ENCODE results near the gene PCDH9. TPM values are rescaled to one million over a fixed set of nuclear protein-coding genes. Genes with fewer than 3 reads are reported as not detected.

Gene PCDH9
- total RNA-seq, 1 experiment from 2014 or later = 4.2 TPM

DNA sequence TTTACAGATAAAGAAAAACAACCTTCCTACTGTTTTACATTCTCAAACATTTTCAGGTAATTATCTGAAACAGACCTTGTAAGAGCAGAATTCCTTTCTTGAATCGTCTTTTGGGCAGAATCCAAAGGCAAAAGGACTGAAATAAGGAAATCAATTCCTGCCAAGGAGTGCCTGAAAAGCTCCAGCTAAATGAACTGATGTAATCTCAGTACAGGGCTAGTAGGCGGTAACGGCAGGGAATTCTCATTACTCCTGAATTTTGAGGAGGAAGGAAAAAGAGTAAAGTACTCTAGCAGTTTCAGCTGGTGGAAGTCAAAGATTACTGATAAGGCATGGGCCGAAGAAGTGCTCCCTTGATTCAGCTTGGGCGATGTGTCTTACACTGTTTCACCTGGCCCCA lies 168.4 kb downstream of the PCDH9 start:
- no peaks in the 10 kb centered on the region for H3K36me3 ChIP-seq (ENCODE audit: control insufficient read depth, insufficient read depth, low read length)
- no TSS peak for BruUV-seq (replicated peaks)
- no peaks in the 10 kb centered on the region for H3K9me3 ChIP-seq (ENCODE audit: control insufficient read depth, insufficient read depth, low read depth, low read length)
- no peaks in the 10 kb centered on the region for H3K27me3 ChIP-seq (ENCODE audit: control insufficient read depth, insufficient read depth, low read length)
- intact Hi-C loops (cut with micrococcal nuclease; ENCODE audit: unreplicated experiment) (no loop called here), in situ Hi-C loops (cut with HindIII; ENCODE audit: low pct_unique_long_range_greater_than_20kb, low sequenced_read_pairs) (no loop called here)
- no peaks in the 10 kb centered on the region for H3K4me1 ChIP-seq (ENCODE audit: control insufficient read depth, insufficient read depth, low read length)
- no peak overlapping the region for H3K4me3 ChIP-seq (ENCODE audit: low read depth in 2 of 2, low read length in 2 of 2)
- DNase-seq (ENCODE audit: low read depth, low spot score) (no peak), ATAC-seq (no peak)
- POLR2A ChIA-PET = no interaction called here
- TF ChIP-seq, protein P1, sequence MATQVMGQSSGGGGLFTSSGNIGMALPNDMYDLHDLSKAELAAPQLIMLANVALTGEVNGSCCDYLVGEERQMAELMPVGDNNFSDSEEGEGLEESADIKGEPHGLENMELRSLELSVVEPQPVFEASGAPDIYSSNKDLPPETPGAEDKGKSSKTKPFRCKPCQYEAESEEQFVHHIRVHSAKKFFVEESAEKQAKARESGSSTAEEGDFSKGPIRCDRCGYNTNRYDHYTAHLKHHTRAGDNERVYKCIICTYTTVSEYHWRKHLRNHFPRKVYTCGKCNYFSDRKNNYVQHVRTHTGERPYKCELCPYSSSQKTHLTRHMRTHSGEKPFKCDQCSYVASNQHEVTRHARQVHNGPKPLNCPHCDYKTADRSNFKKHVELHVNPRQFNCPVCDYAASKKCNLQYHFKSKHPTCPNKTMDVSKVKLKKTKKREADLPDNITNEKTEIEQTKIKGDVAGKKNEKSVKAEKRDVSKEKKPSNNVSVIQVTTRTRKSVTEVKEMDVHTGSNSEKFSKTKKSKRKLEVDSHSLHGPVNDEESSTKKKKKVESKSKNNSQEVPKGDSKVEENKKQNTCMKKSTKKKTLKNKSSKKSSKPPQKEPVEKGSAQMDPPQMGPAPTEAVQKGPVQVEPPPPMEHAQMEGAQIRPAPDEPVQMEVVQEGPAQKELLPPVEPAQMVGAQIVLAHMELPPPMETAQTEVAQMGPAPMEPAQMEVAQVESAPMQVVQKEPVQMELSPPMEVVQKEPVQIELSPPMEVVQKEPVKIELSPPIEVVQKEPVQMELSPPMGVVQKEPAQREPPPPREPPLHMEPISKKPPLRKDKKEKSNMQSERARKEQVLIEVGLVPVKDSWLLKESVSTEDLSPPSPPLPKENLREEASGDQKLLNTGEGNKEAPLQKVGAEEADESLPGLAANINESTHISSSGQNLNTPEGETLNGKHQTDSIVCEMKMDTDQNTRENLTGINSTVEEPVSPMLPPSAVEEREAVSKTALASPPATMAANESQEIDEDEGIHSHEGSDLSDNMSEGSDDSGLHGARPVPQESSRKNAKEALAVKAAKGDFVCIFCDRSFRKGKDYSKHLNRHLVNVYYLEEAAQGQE (IDR thresholded peaks at IDR 0.05; ENCODE audit: insufficient read depth in 1 of 2, low read depth in 2 of 2, low read length in 1 of 2) = no peak
- TF ChIP-seq POLR2AphosphoS5 (IDR thresholded peaks at IDR 0.05; ENCODE audit: low read depth, low read length) (no peak), SIN3A (IDR thresholded peaks at IDR 0.05; ENCODE audit: borderline replicate concordance, insufficient read depth, low read depth, low read length) (no peak), TCF7L2 (IDR thresholded peaks at IDR 0.05; ENCODE audit: low read depth, low read length) (no peak)
- TF ChIP-seq, protein P2, sequence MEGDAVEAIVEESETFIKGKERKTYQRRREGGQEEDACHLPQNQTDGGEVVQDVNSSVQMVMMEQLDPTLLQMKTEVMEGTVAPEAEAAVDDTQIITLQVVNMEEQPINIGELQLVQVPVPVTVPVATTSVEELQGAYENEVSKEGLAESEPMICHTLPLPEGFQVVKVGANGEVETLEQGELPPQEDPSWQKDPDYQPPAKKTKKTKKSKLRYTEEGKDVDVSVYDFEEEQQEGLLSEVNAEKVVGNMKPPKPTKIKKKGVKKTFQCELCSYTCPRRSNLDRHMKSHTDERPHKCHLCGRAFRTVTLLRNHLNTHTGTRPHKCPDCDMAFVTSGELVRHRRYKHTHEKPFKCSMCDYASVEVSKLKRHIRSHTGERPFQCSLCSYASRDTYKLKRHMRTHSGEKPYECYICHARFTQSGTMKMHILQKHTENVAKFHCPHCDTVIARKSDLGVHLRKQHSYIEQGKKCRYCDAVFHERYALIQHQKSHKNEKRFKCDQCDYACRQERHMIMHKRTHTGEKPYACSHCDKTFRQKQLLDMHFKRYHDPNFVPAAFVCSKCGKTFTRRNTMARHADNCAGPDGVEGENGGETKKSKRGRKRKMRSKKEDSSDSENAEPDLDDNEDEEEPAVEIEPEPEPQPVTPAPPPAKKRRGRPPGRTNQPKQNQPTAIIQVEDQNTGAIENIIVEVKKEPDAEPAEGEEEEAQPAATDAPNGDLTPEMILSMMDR (IDR thresholded peaks at IDR 0.05) = no peak
- CTCF ChIA-PET = no interaction called here
- H3K27ac ChIP-seq (ENCODE audit: low read length) = no peak overlapping the region

DNA sequence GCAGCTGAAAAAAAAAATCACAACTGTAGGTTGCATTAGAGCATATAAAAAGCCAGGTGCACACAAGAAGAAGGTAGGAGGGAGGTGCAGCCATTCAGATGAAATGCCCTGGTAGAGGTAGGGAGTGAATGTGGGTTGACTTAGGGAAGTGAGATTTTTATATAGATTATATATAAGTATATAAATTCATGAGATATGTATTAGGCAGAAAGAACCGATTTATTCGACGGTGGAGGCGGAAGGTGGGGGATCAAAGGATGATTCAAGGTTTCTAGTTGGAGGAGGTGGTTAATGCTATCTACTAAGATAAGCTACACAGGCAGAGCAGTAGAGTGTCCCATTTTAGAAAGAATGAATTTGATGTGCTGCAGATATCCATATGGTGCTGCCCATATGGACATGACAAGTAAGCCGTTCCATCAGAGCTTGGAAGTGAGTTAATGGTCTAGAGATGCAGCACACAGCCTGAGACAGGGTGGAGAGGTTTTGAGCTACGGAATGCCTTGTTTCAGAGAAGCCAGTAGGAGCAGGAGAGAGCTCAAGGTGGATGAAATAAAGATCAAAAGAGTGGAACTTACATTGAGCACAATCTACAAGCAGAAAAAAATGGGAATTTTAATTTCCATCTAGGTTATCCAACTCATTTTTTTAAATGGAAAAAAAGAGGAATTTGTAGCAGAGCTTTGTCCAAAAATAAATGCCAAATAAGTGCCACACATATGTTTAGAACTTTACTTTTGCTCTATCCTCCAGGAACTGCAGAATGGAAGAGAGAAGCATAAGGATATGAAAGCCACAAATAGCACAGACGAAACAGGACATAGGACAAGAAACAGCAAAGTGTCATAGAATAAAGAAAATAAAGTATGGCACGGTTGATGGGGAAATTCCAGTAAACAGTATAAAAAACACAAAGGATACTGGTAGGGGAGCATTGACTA lies 177.3 kb downstream of the PCDH9 start:
- Histone ChIP-seq H3K27ac (ENCODE audit: low read length) (no peak overlapping the region), H3K27me3 (ENCODE audit: control insufficient read depth, insufficient read depth, low read length) (no peaks in the 10 kb centered on the region), H3K4me1 (ENCODE audit: control insufficient read depth, insufficient read depth, low read length) (no peaks in the 10 kb centered on the region), H3K36me3 (ENCODE audit: control insufficient read depth, insufficient read depth, low read length) (no peaks in the 10 kb centered on the region), H3K9me3 (ENCODE audit: control insufficient read depth, insufficient read depth, low read depth, low read length) (no peaks in the 10 kb centered on the region), H3K4me3 (ENCODE audit: low read depth in 2 of 2, low read length in 2 of 2) (no peak overlapping the region)
- ATAC-seq = no peak
- no TSS peak for BruUV-seq (replicated peaks)
- no peak for DNase-seq (ENCODE audit: low read depth, low spot score)
- in situ Hi-C loops (cut with HindIII; ENCODE audit: low pct_unique_long_range_greater_than_20kb, low sequenced_read_pairs) (no loop called here), intact Hi-C loops (cut with micrococcal nuclease; ENCODE audit: unreplicated experiment) (no loop called here)
- TF ChIP-seq SIN3A (IDR thresholded peaks at IDR 0.05; ENCODE audit: borderline replicate concordance, insufficient read depth, low read depth, low read length) (no peak), POLR2AphosphoS5 (IDR thresholded peaks at IDR 0.05; ENCODE audit: low read depth, low read length) (no peak), TCF7L2 (IDR thresholded peaks at IDR 0.05; ENCODE audit: low read depth, low read length) (no peak)
- TF ChIP-seq, protein P2 (IDR thresholded peaks at IDR 0.05) = no peak
- TF ChIP-seq, protein P1 (IDR thresholded peaks at IDR 0.05; ENCODE audit: insufficient read depth in 1 of 2, low read depth in 2 of 2, low read length in 1 of 2) = no peak
- ChIA-PET CTCF (interaction anchor here (0.6 kb wide), 1 partner anchor 57 kb away, joined by 3 read pairs; no protein-coding TSS in a partner anchor), POLR2A (no interaction called here)
